ENCODE data around the gene PHACTR3. TPM values are rescaled to one million over a fixed set of nuclear protein-coding genes. Genes with fewer than 3 reads are reported as not detected.

PHACTR3 gene
- total RNA-seq, 6 experiments from 2014 or later, result 0.12 to 0.35 (median 0.23) TPM; not detected in 2

DNA sequence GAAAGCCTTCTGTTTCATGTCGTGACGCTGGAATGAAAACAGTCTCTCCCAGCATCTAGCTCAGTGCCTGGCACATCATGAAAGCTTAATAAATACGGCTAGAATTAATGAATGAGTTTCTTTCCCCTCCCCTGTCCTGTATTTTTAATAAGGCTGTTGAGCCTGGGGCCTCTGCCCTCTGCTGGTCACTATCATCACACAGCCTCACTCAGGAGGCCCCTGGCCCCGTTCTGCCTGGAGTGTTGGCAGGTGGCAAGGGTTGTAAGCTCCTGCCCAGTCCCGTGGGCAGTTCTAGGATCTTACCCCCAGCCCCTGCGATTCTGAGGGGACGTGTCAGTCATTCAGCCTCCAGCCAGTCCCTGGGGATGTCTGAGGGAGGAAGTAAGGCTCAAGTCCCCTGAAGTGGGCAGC, 41.4 kb downstream of the PHACTR3 start:
- Histone ChIP-seq H3K9me3 (no peaks in the 10 kb centered on the region), H3K4me1 (no peaks in the 10 kb centered on the region), H3K27me3 (no peaks in the 10 kb centered on the region), H3K4me3 (no peak overlapping the region), H3K36me3 (no peaks in the 10 kb centered on the region), H3K27ac (no peak overlapping the region)
- ATAC-seq (no peak), DNase-seq (no peak)
- intact Hi-C loops (cut with DNase I), result no loop called here
- TF ChIP-seq POLR2A (IDR thresholded peaks at IDR 0.05), result no peak
- TF ChIP-seq, protein P1, sequence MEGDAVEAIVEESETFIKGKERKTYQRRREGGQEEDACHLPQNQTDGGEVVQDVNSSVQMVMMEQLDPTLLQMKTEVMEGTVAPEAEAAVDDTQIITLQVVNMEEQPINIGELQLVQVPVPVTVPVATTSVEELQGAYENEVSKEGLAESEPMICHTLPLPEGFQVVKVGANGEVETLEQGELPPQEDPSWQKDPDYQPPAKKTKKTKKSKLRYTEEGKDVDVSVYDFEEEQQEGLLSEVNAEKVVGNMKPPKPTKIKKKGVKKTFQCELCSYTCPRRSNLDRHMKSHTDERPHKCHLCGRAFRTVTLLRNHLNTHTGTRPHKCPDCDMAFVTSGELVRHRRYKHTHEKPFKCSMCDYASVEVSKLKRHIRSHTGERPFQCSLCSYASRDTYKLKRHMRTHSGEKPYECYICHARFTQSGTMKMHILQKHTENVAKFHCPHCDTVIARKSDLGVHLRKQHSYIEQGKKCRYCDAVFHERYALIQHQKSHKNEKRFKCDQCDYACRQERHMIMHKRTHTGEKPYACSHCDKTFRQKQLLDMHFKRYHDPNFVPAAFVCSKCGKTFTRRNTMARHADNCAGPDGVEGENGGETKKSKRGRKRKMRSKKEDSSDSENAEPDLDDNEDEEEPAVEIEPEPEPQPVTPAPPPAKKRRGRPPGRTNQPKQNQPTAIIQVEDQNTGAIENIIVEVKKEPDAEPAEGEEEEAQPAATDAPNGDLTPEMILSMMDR (IDR thresholded peaks at IDR 0.05), result no peak
- 68% methylated on average over 3 of the region's 7 CpGs for WGBS (ENCODE audit: insufficient coverage, low coverage, low lambda C conversion rate, missing lambda C conversion rate)

DNA sequence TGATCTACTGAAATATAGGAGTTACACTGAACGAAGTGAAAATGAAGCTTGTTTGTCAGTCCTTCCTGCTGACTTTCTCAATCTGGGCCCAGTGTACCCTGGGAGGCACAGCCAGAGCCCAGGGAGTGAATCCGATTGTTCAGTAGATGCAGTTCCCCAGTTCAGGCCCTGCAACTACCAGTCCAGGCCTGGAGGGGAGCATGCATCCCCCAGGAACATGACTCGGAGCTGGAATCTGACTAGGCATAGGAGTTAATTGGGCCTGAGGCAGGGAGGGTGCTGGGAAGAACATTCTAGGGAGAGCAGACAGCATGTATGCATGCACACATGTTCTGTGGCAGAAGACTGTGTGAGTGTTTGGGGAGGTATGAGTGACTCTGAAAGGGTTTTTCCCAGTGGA, 42.1 kb downstream of the PHACTR3 start:
- Histone ChIP-seq H3K4me3 (no peak overlapping the region), H3K36me3 (no peaks in the 10 kb centered on the region), H3K4me1 (no peaks in the 10 kb centered on the region), H3K27ac (no peak overlapping the region), H3K27me3 (no peaks in the 10 kb centered on the region), H3K9me3 (no peaks in the 10 kb centered on the region)
- WGBS (ENCODE audit: insufficient coverage, low coverage, low lambda C conversion rate, missing lambda C conversion rate), result 30% methylated on average over 3 of the region's 3 CpGs
- ATAC-seq, result no peak
- DNase-seq, result no peak
- TF ChIP-seq, protein P1 (IDR thresholded peaks at IDR 0.05), result no peak
- no peak for TF ChIP-seq POLR2A (IDR thresholded peaks at IDR 0.05)
- intact Hi-C loops (cut with DNase I), result no loop called here

DNA sequence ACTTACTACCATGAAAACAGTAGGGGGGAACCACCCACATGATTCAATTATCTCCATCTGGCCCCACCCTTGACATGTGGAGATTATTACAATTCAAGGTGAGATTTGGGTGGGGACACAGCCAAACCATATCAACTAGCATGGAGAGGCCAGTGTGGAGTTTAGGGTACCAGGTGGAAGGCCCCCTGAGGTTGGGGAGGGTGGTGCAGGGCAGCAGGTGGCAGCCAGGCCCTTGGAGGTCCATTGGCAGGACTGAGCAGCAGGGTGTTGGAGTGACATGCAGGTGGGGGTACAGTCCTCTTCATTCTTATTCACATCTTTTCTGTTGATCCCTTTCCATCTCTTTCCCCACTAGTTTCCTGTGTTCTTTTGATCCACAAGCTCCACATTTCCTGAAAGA, 42.9 kb downstream of the PHACTR3 start:
- Histone ChIP-seq H3K36me3 (no peaks in the 10 kb centered on the region), H3K4me3 (no peak overlapping the region), H3K4me1 (no peaks in the 10 kb centered on the region), H3K27me3 (no peaks in the 10 kb centered on the region), H3K27ac (no peak overlapping the region), H3K9me3 (no peaks in the 10 kb centered on the region)
- DNase-seq, result no peak
- intact Hi-C loops (cut with DNase I), result no loop called here
- no peak for ATAC-seq
- TF ChIP-seq, protein P1 (IDR thresholded peaks at IDR 0.05), result no peak
- no peak for TF ChIP-seq POLR2A (IDR thresholded peaks at IDR 0.05)

DNA sequence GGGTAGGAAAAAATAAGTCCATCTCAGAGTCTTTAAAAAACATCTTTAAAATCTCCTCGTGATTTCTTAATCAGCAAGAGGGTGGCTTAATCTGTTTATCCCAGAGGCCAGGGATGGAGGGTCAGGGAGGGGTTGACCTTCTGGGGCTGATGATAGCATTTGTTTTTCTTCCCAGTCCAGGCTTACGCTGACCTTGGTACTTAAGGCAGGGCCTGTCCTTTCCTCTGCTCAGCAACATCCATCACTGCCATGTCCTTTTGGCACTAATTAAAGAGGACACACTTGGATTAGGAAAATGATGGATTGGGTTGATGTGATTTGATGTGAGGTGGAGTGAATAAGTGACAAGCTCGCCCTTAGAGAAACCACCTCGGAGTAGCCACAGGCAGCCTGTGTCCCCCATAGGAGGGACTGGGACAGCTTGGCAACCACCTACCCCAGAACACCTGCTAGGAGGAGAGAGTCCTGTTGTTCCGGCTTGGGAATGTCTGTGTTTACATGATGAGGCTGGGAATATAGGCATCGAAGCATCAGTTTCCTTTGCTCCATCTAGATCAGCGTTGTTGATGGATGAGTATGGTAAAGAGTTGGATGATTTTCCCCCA, 44.2 kb downstream of the PHACTR3 start:
- no peaks in the 10 kb centered on the region for H3K36me3 ChIP-seq
- DNase-seq, result no peak
- no peak for ATAC-seq
- H3K9me3 ChIP-seq, result no peaks in the 10 kb centered on the region
- H3K4me3 ChIP-seq, result no peak overlapping the region
- no peak for TF ChIP-seq POLR2A (IDR thresholded peaks at IDR 0.05)
- TF ChIP-seq, protein P1 (IDR thresholded peaks at IDR 0.05), result no peak
- H3K4me1 ChIP-seq, result no peaks in the 10 kb centered on the region
- 42% methylated on average over 6 of the region's 7 CpGs for WGBS (ENCODE audit: insufficient coverage, low coverage, low lambda C conversion rate, missing lambda C conversion rate)
- H3K27ac ChIP-seq, result no peak overlapping the region
- H3K27me3 ChIP-seq, result no peaks in the 10 kb centered on the region
- intact Hi-C loops (cut with DNase I), result no loop called here

DNA sequence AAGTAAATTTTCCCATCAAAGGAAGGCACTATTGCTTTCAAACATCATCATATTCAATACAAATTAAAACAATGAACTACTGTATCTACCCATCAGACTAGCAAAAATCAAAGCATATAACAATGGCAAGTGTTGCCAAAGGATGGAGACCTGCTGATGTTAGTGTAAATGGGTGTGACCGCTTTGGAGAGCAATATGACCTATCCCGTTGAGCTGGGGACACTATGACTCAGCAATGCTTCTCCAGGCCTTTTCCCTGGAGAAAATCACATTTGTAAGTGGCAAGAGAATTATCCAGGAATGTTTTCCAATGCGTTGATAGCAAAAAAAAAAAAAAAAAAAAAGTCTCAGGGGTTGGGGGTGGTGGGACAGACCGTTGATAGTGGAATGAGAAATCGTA, 46.1 kb downstream of the PHACTR3 start:
- no peaks in the 10 kb centered on the region for H3K27me3 ChIP-seq
- H3K4me3 ChIP-seq, result no peak overlapping the region
- no peak for ATAC-seq
- H3K27ac ChIP-seq, result no peak overlapping the region
- no peak for TF ChIP-seq POLR2A (IDR thresholded peaks at IDR 0.05)
- TF ChIP-seq, protein P1 (IDR thresholded peaks at IDR 0.05), result no peak
- H3K36me3 ChIP-seq, result no peaks in the 10 kb centered on the region
- intact Hi-C loops (cut with DNase I), result no loop called here
- no peaks in the 10 kb centered on the region for H3K4me1 ChIP-seq
- 48% methylated on average over 4 of the region's 5 CpGs for WGBS (ENCODE audit: insufficient coverage, low coverage, low lambda C conversion rate, missing lambda C conversion rate)
- H3K9me3 ChIP-seq, result no peaks in the 10 kb centered on the region
- no peak for DNase-seq

All from right lobe of liver (tissue), 6 donors.